GM21367 (cell line): ENCODE results near the gene CENPM.

Experiments used
- ATAC-seq: cut with Tn5 transposase; IDR thresholded peaks from one replicate; pipeline ENCODE4 v1.9.1; 2021; ENCODE audit not compliant: unreplicated experiment

CENPM gene

DNA sequence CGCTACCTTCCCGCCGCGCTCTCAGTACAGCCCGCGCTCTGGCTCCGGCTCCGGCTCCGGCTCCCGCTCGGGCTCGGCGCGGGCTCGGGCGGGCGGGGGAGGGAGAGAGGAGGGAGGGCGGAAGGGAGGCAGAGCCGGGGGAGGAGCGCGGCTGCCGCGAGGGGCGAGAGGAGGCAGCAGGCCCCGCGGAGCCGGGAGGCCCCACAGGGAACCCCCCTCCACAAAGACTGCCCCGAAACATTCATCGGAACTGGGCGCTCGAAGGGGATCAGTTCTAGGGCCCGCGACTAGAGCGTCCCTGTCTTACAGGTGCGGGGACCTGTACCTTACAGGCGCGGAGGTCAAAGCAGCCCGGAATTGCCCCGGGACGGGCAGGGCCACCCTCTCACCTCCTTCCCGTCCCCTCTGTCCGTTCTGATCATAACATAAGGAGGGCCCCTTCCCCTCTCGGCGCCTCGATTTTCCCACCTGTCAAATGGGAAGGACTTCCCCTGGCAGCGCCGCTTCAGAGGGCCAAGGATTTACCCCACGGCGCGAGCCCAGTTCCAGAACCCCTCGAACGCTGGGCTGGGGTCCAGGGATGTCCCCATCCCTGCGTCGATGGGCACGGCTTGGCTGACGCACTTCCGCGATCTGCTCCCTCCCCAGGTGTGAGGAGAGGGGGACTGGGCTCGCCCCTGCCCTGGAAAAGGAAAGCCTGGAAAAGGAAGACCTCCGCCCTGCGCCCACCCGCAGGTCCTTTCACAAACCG lies 31.7 kb downstream of the CENPM start, which contains the start of gene SHISA8:
TSS of gene SHISA8 (minus strand) at position 40 of the 751 bp plus-strand sequence. CDS start 407 bp downstream, outside the sequence.
- no peak for ATAC-seq

DNA sequence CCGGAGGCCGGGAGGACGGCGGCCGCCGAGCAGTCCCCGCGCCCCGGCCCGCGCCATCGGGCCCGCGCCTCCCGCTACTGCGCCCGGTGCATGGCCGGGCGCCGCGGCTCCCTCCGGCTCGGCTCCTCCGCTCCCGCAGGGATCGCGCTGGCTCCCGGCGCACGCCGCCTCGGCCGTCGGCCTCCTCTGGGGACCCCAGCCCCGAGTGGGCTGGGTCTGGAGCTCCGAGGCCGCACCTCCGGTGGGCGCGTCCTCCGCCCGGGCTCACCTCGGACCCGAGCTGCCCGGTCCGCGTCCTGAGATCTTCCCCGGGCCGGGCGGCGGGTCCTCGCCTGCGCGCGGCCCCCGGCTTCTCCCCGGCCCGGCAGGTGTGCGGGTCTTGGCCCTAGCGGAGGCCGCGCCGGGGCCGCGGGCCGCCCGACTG lies 32.3 kb downstream of the CENPM start:
- no peak for ATAC-seq

DNA sequence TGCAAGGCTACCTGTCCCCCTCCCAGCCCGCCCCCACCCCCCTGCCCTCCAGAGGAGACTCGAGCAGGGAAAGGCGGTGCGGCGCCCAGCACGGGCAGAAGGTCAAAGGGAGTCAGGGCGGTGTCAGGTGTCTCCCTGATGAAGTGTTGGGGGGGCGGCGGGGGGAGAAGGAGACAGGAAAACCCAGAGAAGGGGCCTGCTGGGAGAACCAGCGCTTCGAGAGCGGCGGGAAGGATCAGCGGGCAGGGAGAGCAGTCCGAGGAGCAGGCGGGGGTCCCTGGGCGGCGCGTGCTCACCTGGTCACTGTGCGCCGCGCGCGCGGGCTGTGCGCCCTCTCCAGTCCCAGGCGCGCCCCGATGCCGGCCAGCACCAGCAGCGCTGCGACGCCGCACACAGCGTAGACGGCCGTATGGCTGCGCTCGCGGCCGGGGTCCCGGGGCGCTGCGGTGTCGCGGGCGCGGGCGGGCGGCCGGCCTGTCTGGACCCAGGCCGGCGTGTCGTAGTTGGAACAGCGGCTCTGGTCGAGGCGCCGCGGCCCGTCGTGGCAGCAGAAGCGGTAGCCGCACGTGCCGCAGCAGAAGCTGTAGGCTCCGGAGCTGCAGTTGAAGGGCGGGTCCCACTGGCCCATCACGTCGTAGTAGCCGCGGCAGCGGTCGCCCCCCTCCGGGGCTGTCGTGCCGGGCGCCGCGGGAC lies 33.0 kb downstream of the CENPM start:
- ATAC-seq: no peak

GRCh38 chr22:41913040-41913719 lies 33.8 kb downstream of the CENPM start:
- no peak for ATAC-seq

- ATAC-seq: no peak
Measured at GRCh38 chr22:41912338-41913039, 34.5 kb downstream of the CENPM start.

GRCh38 chr22:41911001-41911611 lies 35.8 kb downstream of the CENPM start:
- no peak for ATAC-seq

DNA sequence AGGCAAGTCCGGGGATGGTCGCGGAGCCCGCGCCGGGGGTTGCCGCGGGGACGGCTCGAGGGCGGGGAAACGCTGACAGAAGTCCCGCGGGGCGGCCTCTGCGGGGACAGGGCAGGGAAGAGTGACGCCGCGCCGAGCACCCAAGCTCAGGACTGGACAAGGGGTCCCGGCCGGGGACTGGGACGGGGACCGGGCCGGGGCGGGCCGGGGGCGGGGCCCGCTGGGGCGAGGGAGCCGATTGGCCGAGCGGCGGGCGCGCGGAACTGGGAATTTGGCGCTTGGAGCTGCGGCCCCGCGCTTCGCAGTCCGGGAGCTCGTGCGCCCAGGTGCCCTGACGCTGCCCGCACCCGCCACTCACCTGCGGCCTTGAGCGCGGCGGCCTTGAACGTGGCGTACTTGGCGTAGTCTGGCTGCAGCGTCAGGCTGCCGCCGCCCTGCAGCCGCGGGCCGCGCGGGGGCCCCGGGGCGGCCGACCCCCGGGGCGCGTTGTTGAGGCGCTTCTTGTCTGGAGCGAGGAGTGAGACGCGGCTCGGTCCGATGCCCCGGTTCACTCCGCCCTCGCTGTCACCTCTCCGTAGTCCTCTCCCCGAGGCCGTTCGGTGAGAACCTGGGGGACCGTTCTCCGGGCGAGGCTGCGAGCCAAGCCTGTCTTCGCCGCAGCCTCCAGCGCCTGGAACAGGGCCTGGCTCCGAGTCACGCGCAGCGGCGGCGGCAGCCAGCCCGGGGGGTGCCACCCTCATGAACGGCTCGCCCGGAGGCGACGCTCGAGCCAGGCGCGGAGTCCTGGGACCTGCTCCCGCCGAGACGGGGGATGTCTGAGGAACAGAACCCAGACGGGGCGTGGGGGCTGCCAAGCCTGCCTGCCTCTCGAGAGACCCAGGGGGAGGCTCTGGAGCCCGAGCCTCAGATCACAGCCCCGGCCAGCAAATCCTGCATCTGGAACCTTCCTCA lies 36.6 kb downstream of the CENPM start:
- no peak for ATAC-seq

DNA sequence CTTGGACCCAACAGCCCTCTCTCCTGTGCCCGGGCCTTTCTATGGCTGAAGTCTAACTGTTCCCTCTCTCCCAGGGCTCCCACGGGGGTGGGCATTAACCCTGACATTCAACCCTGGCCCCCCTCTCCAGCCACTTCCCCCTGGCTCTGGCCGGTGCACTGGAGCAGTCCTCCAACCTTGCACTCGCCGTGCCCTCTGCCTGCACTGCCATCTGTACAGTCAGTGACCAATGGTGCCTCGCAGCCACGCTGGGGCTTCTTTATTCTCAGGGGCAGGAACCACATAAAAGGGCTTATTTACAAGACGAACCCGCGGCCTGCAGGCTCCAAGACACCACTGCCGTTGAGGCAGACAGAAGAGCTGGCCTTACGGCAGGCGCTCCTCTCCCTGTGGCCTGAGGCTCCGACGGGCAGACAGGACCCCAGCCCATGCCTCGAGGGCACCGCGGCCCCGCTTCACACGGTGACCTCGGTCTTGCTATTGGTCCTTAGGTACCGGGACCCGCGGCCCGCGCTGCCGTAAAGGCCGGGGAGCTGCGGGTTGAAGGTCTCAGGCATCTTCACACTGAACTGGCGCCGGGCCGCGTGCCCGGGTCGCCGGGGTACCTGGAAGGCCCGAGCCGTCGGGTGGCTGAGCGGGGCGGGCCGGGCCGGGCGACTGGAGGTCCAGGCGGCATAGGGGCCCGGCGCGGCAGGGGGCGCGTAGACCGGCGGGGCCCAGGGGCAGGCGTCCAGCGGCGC lies 37.5 kb downstream of the CENPM start:
- ATAC-seq: no peak

- ATAC-seq: no peak
Measured at GRCh38 chr22:41908411-41909309, 38.3 kb downstream of the CENPM start.

DNA sequence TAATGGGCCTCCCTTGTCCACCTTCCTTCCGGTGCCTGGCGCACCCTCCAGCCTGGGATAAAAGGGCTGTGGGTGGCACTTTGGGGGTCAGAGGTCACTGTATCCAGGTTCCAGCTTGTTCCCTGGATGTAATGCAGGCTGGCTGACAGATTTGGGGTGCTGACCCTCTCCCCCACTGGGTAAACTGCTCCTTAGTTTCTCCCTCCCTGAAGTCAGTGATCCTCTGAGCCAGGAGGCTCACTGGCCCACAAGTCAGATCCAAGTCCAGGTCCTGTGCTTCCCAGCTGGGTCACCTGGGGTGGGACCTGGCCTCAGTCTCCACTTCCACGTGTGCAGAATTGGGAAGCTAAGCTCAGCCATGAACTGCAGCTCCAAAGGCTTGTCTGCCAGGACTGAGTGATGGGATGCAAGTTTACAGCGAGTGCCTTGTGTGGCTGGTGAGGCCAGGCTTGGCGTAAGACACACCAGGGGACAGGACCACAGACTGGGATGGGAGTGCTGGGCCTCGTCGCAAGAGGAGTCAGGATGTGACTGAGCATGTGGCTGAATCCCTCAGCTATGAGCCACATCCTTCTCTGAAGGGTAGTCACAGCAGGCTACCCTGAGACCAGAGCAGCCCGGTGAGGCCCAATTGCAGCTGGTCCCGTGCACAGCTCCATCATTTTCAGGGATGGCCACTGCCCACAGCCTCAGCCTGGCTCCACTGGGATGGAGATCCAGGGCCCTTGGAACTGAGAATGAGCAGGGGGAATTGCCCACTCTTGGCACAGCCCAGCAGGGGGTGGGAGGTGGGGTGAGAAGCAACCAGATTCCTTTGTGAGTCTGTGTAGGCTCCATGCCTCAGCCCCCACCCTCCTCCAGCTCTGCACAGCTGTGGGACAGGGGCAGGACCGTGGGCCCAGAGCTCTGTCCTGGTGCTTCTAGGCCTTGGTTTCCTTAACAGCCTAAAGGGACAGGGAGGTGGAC lies 39.2 kb downstream of the CENPM start:
- no peak for ATAC-seq

GRCh38 chr22:41906822-41907221 lies 40.1 kb downstream of the CENPM start:
- no peak for ATAC-seq

- no peak for ATAC-seq
Measured at GRCh38 chr22:41905411-41906202, 41.3 kb downstream of the CENPM start.

GRCh38 chr22:41904450-41905410 lies 42.2 kb downstream of the CENPM start:
- ATAC-seq: no peak

DNA sequence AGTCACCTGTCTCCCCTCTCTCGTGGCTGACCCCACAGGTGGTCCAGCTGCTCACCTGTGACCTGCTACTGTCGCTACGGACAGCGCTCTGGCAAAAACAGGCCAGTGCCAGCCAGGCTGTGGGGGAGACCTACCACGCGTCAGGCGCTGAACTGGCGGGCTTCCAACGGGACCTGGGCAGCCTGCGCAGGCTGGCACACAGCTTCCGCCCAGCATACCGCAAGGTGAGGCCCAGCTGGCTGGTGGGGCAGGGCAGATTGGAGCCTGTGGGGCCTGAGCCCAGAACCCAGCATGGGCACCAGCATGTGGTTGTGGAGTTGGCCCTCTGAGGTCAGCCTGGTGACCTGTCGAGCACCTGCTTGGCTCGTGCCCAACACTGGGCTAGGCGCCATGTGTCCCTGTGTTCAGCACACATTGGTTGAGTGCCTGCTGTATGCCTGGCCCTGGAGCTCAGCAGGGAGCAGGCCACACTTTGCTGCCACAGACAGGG lies 44.0 kb downstream of the CENPM start:
- ATAC-seq: no peak

DNA sequence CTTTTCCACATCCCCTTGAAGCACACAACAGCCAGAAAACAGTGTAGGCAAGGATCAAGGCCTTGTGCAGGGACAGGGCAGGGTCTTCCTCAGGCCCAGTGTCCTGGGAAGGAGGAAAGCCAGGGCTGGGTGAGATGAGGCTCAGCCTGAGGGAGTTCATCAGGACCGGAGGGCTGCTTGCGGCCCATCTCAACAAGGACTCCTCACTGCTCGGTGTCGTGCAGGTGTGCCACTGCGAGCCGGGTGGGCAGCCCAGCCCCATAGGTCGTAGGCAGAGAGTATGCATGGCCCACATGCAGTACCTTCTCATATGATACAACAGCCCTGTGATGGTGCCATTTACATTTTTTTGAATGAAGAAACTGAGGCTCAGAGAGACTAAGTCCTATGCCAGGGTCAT lies 44.9 kb downstream of the CENPM start:
- ATAC-seq: no peak
